HCT116 (cell line): Measurements from ENCODE around the gene PLCB4. TPM values are rescaled to one million over a fixed set of nuclear protein-coding genes. Genes with fewer than 3 reads are reported as not detected.

Experiments
- ATAC-seq: fragments of 200-7000 bp; cut with Tn5 transposase; 2 replicates; pipeline ENCODE4 v1.9.1; 2020; ENCODE audit warnings: mild to moderate bottlenecking, moderate library complexity
- BruUV-seq: library from RNA; stranded (reverse); fragments of 400-500 nt; replicated peaks from 2 replicates; lab custom pipeline; 2021; lab: Mats Ljungman, UMichigan
- CTCF ChIA-PET: fragments of 300-600 bp; sonication (Branson Sonifier 250); formaldehyde crosslinking; loops from one replicate; lab custom pipeline; 2021; ENCODE audit warnings: antibody characterized with exemption; lab: Charles Lee
- POLR2A ChIA-PET: fragments of 300-600, 350-600 bp; sonication (Branson Sonifier 250); formaldehyde crosslinking; loops from one replicate; lab custom pipeline; 2021; ENCODE audit warnings: antibody characterized with exemption; lab: Charles Lee
- RAD21 ChIA-PET, 2 experiments: fragments of 300-600 bp; sonication (Branson Sonifier 250); formaldehyde crosslinking; loops; one replicate each; lab custom pipeline; 2023; ENCODE audit warnings: low total read pairs in 2 of 2; ENCODE audit not compliant: uncharacterized antibody in 2 of 2, unreplicated experiment in 2 of 2, low non-redundant PET in 1 of 2; lab: Charles Lee
- DNase-seq: peaks from one replicate; pipeline ENCODE4 v3.0.0-alpha.2; 2010; ENCODE audit warnings: low read depth, low spot score
- H2AFZ ChIP-seq: fragments of 200-600 bp; shearing (Covaris generic), sonication (generic); 2 replicates; pipeline ENCODE4 v1.6.1; 2017; ENCODE audit warnings: low read depth, mixed run types, mixed read lengths, antibody characterized with exemption, low read length; ENCODE audit not compliant: poor library complexity, severe bottlenecking
- H3K27ac ChIP-seq: 2 replicates; pipeline ENCODE4 v1.5.1; 2012; ENCODE audit warnings: low read depth, low read length
- H3K27me3 ChIP-seq: fragments of 200-600 bp; sonication (generic); 2 replicates; pipeline ENCODE4 v1.6.1; 2016; ENCODE audit warnings: mixed run types, low read length, mixed read lengths; ENCODE audit not compliant: insufficient read depth
- H3K36me3 ChIP-seq, 2 experiments: fragments of 200-500 bp in 1 of 2; fragments of 200-600 bp in 1 of 2; sonication (Bioruptor generic) in 1 of 2; sonication (generic) in 1 of 2; 2 replicates each; pipeline versions ENCODE4 v1.5.1 to v1.6.1; 2014 to 2016; ENCODE audit warnings: low read length in 2 of 2, inconsistent platforms in 1 of 2, mixed read lengths in 1 of 2, mixed run types in 1 of 2; ENCODE audit not compliant: insufficient read depth in 2 of 2, control insufficient read depth in 1 of 2
- H3K4me1 ChIP-seq, 2 experiments: fragments of 200-600 bp in 1 of 2; sonication (generic) in 1 of 2; 2 replicates each; pipeline versions ENCODE4 v1.5.1 to v1.6.1; 2012 to 2017; ENCODE audit warnings: low read length in 2 of 2, inconsistent platforms in 1 of 2, mild to moderate bottlenecking in 1 of 2, mixed read lengths in 1 of 2, mixed run types in 1 of 2, moderate library complexity in 1 of 2; ENCODE audit not compliant: insufficient read depth in 2 of 2, control insufficient read depth in 1 of 2
- H3K4me2 ChIP-seq: fragments of 200-600 bp; sonication (generic); 2 replicates; pipeline ENCODE4 v1.6.1; 2017; ENCODE audit warnings: mixed run types, low read length, mixed read lengths
- H3K4me3 ChIP-seq, 2 experiments: fragments of 200-600 bp in 1 of 2; sonication (generic) in 1 of 2; replicated peaks in 1 of 2; 2 replicates each; pipeline ENCODE4 v1.5.1; 2011 to 2016; ENCODE audit warnings: low read length in 2 of 2, control low read depth in 1 of 2, low read depth in 1 of 2, mild to moderate bottlenecking in 1 of 2, mixed read lengths in 1 of 2, mixed run types in 1 of 2
- H3K79me2 ChIP-seq: fragments of 200-600 bp; sonication (generic); 2 replicates; pipeline ENCODE4 v1.6.1; 2017; ENCODE audit warnings: mild to moderate bottlenecking, mixed run types, low read length, moderate library complexity, mixed read lengths; ENCODE audit not compliant: insufficient read depth
- H3K9ac ChIP-seq: fragments of 200-600 bp; sonication (generic); 2 replicates; pipeline ENCODE4 v1.6.1; 2016; ENCODE audit warnings: low read length, mixed read lengths
- H3K9me2 ChIP-seq: fragments of 200-600 bp; sonication (generic), shearing (Covaris generic); 2 replicates; pipeline ENCODE4 v1.6.1; 2017; ENCODE audit warnings: mixed run types, mild to moderate bottlenecking, moderate library complexity; ENCODE audit not compliant: insufficient read depth
- H3K9me3 ChIP-seq, 2 experiments: fragments of 200-500 bp in 1 of 2; fragments of 200-600 bp in 1 of 2; sonication (Bioruptor generic) in 1 of 2; sonication (generic) in 1 of 2; 2 replicates each; pipeline ENCODE4 v1.6.1; 2014 to 2017; ENCODE audit warnings: low read length in 2 of 2, mixed read lengths in 2 of 2, inconsistent platforms in 1 of 2, low read depth in 1 of 2, mild to moderate bottlenecking in 1 of 2, mixed run types in 1 of 2, moderate library complexity in 1 of 2; ENCODE audit not compliant: control insufficient read depth in 1 of 2, insufficient read depth in 1 of 2
- H4K20me1 ChIP-seq: fragments of 200-600 bp; sonication (generic), shearing (Covaris generic); 2 replicates; pipeline ENCODE4 v1.6.1; 2017; ENCODE audit warnings: mixed run types, mild to moderate bottlenecking, moderate library complexity; ENCODE audit not compliant: insufficient read depth
- ATF3 ChIP-seq: IDR thresholded peaks from 2 replicates; pipeline ENCODE4 v1.6.1; 2012
- CBX3 ChIP-seq: IDR thresholded peaks from 2 replicates; pipeline ENCODE4 v1.6.1; 2012; ENCODE audit warnings: low read depth
- CEBPB ChIP-seq: IDR thresholded peaks from 2 replicates; pipeline ENCODE4 v1.6.1; 2012; ENCODE audit warnings: low read depth
- CTCF ChIP-seq, 3 experiments: fragments of 200-600 bp in 1 of 3; sonication (generic) in 1 of 3; IDR thresholded peaks in 2 of 3; conservative IDR thresholded peaks in 1 of 3; 2 replicates each; pipeline ENCODE4 v1.5.1; 2012 to 2017; ENCODE audit warnings: low read depth in 2 of 3, low read length in 2 of 3, antibody characterized with exemption in 1 of 3, borderline replicate concordance in 1 of 3, control low read depth in 1 of 3, mild to moderate bottlenecking in 1 of 3, mixed read lengths in 1 of 3, mixed run types in 1 of 3, moderate library complexity in 1 of 3; ENCODE audit not compliant: insufficient read depth in 1 of 3
- ELF1 ChIP-seq: IDR thresholded peaks from 2 replicates; pipeline ENCODE4 v1.6.1; 2012; ENCODE audit warnings: low read depth, borderline replicate concordance
- MAX ChIP-seq: IDR thresholded peaks from 2 replicates; pipeline ENCODE4 v1.6.1; 2012
- POLR2A ChIP-seq: IDR thresholded peaks from 2 replicates; pipeline ENCODE4 v1.7.0; 2011; ENCODE audit warnings: borderline replicate concordance; ENCODE audit not compliant: insufficient read depth, insufficient read length; ENCODE audit errors: extremely low read depth
- RAD21 ChIP-seq: IDR thresholded peaks from 2 replicates; pipeline ENCODE4 v1.6.1; 2012; ENCODE audit warnings: low read depth, mild to moderate bottlenecking
- SIN3A ChIP-seq: IDR thresholded peaks from 2 replicates; pipeline ENCODE4 v1.6.1; 2012; ENCODE audit warnings: low read depth
- SP1 ChIP-seq: IDR thresholded peaks from 2 replicates; pipeline ENCODE4 v1.6.1; 2012; ENCODE audit warnings: low read depth
- SRF ChIP-seq: IDR thresholded peaks from 2 replicates; pipeline ENCODE4 v1.6.1; 2012; ENCODE audit warnings: low read depth
- TCF7L2 ChIP-seq: IDR thresholded peaks from 2 replicates; pipeline ENCODE4 v1.7.0; 2011; ENCODE audit warnings: borderline replicate concordance, inconsistent platforms; ENCODE audit not compliant: insufficient read depth, insufficient read length; ENCODE audit errors: extremely low read depth
- intact Hi-C: fragments of 100-400 bp; cut with micrococcal nuclease; formaldehyde crosslinking; loops from 2 replicates; pipeline ENCODE4 v1.10.0; 2022
- total RNA-seq: library from RNA; stranded (reverse); gene quantifications from one replicate; pipeline ENCODE4 v1.2.1, GENCODE V29; 2021; ENCODE audit not compliant: unreplicated experiment

PLCB4 gene
- total RNA-seq, 1 experiment from 2014 or later, result 2.5 TPM

DNA sequence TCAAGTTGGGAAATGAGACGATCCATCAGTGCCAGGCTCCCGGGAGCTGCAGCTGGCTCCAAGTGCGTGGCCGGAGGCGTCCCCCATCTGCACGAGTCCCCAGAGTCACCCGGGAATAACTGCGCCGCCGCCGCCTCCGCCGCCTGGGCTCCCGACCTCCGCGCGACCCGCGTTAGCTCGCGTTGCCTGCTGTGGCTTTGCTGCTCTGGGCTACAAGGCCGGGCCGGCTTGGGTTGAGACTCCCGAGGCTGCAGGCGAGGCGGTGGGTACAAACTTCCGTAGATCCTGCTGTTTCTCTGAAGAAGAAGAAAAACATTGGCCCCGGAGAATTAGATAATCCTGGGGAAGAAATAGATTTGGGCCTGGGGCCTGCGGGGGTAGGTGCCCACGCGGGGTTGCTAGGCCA is 438.1 kb downstream of the PLCB4 start:
- no peak for TF ChIP-seq TCF7L2
- no peak for TF ChIP-seq SP1
- no peak for TF ChIP-seq ELF1
- no peak for TF ChIP-seq CEBPB
- no peak for TF ChIP-seq ATF3
- H2AFZ ChIP-seq, result no peak overlapping the region
- no peaks in the 10 kb centered on the region for H3K79me2 ChIP-seq
- no peaks in the 10 kb centered on the region for H3K36me3 ChIP-seq
- no peaks in the 10 kb centered on the region for H3K9me2 ChIP-seq
- H3K4me3 ChIP-seq, result no peak overlapping the region
- POLR2A ChIA-PET, result no interaction called here
- H3K4me1 ChIP-seq, result no peaks in the 10 kb centered on the region
- H3K4me2 ChIP-seq, result no peak overlapping the region
- intact Hi-C loops, result no loop called here
- H3K9ac ChIP-seq, result no peak overlapping the region
- no peak for DNase-seq
- CTCF ChIA-PET, result no interaction called here
- no TSS peak for BruUV-seq
- RAD21 ChIA-PET, result no interaction called here
- peaks cover 11% of the 10 kb centered on the region; the same call in 1 of the 2 replicates for H3K27me3 ChIP-seq
- no peak for ATAC-seq
- no peaks in the 10 kb centered on the region; the same call in 1 of the 2 replicates for H4K20me1 ChIP-seq
- H3K9me3 ChIP-seq, result no peaks in the 10 kb centered on the region
- H3K27ac ChIP-seq, result no peak overlapping the region

- RAD21 ChIA-PET, result no interaction called here
- no peak overlapping the region for H3K27ac ChIP-seq
- H3K4me2 ChIP-seq, result no peak overlapping the region
- no peaks in the 10 kb centered on the region; the same call in 1 of the 2 replicates for H4K20me1 ChIP-seq
- no peak overlapping the region for H3K4me3 ChIP-seq
- H3K9me3 ChIP-seq, result no peaks in the 10 kb centered on the region
- intact Hi-C loops, result no loop called here
- ATAC-seq (no peak), DNase-seq (no peak)
- H2AFZ ChIP-seq, result no peak overlapping the region
- POLR2A ChIA-PET, result no interaction called here
- no peaks in the 10 kb centered on the region for H3K36me3 ChIP-seq
- CTCF ChIA-PET, result no interaction called here
- no peaks in the 10 kb centered on the region for H3K79me2 ChIP-seq
- BruUV-seq, result no TSS peak
- H3K9ac ChIP-seq, result no peak overlapping the region
- H3K27me3 ChIP-seq, result peaks cover 11% of the 10 kb centered on the region; the same call in 1 of the 2 replicates
- no peaks in the 10 kb centered on the region for H3K4me1 ChIP-seq
- no peaks in the 10 kb centered on the region for H3K9me2 ChIP-seq
- TF ChIP-seq SIN3A (no peak), RAD21 (no peak), CEBPB (no peak), CTCF (IDR thresholded peaks at IDR 0.05 in 2 of 3, conservative IDR thresholded peaks at IDR 0.05 in 1 of 3; ENCODE audit: borderline replicate concordance in 1 of 3, insufficient read depth in 1 of 3, low read depth in 2 of 3, low read length in 2 of 3) (no peak), ATF3 (no peak), ELF1 (no peak), POLR2A (no peak), CBX3 (no peak), MAX (no peak), SRF (no peak)
These were observed 438.8 kb downstream of the PLCB4 start for GRCh38 chr20:9507544-9508239.
